ENCODE results near the gene LST1. TPM values are rescaled to one million over a fixed set of nuclear protein-coding genes. Genes with fewer than 3 reads are reported as not detected.

The LST1 gene
- total RNA-seq (10 to 100 TPM in 2 of 9 donors, 1 to 10 TPM in 6, not detected in 1; 1.6 to 58.0 (median 3.7) TPM), polyA plus RNA-seq (1 to 10 TPM; 2.3 to 5.2 TPM)
- long read RNA-seq, donor 1, partial matches to known transcripts, result 0 of 2 reads
- long read RNA-seq, donor 1, other reads (novel, unspliced or antisense), result 0 of 2 reads
- long read RNA-seq, donor 2, result 0 reads
- long read RNA-seq, donor 3, partial matches to known transcripts, result 0 of 1 reads
- long read RNA-seq, donor 3, other reads (novel, unspliced or antisense), result 0 of 1 reads

GRCh38 chr6:31586008-31586407 lies at the start of gene LST1:
LST1 (plus strand) TSS chr6:31586277; CDS start chr6:31587300, 1,023 bp downstream.
- Histone ChIP-seq H3K4me3 (peak within 1 kb of the TSS in 4 of 12 donors; percentile 4 to 58 (median 18)), H3K4me1 (peaks cover 0 to 76% (median 11%) of the 10 kb centered on the region in 12 donors), H3K27ac (peak within 1 kb of the TSS in 5 of 12 donors; percentile 3 to 86 (median 38)), H3K27me3 (no peaks in the 10 kb centered on the region), H3K9me3 (no peaks in the 10 kb centered on the region), H3K36me3 (no peaks in the 10 kb centered on the region)
- ATAC-seq (peak in 3 of 4 donors; percentile 35 to 60 (median 44)), DNase-seq (peak in 3 of 5 donors; percentile 36 to 56 (median 40))
- intact Hi-C loops (cut with DNase I), result no loop called here
- 50 to 65% (median 56%) methylated on average over 1 of the region's 1 CpG for WGBS, 4 donors
- TF ChIP-seq POLR2A (IDR thresholded peaks at IDR 0.05) (no peak), CTCF (IDR thresholded peaks at IDR 0.05) (no peak)

- Histone ChIP-seq H3K36me3 (peaks cover 2 to 67% (median 65%) of the 10 kb centered on the region in 9 donors), H3K27ac (peak overlapping the region in 2 of 12 donors; percentile 27 to 46), H3K4me3 (peak overlapping the region in 5 of 12 donors; percentile 61 to 92 (median 77)), H3K27me3 (no peaks in the 10 kb centered on the region), H3K9me3 (no peaks in the 10 kb centered on the region), H3K4me1 (peaks cover 3 to 49% (median 32%) of the 10 kb centered on the region in 12 donors)
- 51 to 56% (median 54%) methylated on average over 6 of the region's 6 CpGs for WGBS, 4 donors
- no peak for DNase-seq
- intact Hi-C loops (cut with DNase I), result loop anchor here in 1 of 10 donors (5.0 kb wide), 1 partner anchor 42 kb away; the partner anchor contains the start of gene MICB
- no peak for TF ChIP-seq POLR2A (IDR thresholded peaks at IDR 0.05)
- no peak for ATAC-seq
Measured at GRCh38 chr6:31538805-31539400, 47.2 kb upstream of the LST1 start.

- 11 to 15% (median 12%) methylated on average over 4 of the region's 4 CpGs for WGBS, 4 donors
- intact Hi-C loops (cut with DNase I), result loop anchor here in 9 of 10 donors (2.0 to 10.0 kb wide), 5 partner anchors 46 to 414 kb away; partner anchors contain the start of genes NELFE (in 3 of the 9), SKIC2 (in 3 of the 9) and MICA (in 1 of the 9)
- ATAC-seq (no peak), DNase-seq (no peak)
- Histone ChIP-seq H3K36me3 (peaks cover 0 to 50% (median 48%) of the 10 kb centered on the region in 9 donors), H3K27ac (peak overlapping the region in 11 of 12 donors; percentile 90 to 99 (median 95)), H3K4me1 (peaks cover 3 to 49% (median 32%) of the 10 kb centered on the region in 12 donors), H3K27me3 (no peaks in the 10 kb centered on the region), H3K9me3 (no peaks in the 10 kb centered on the region), H3K4me3 (peak overlapping the region; percentile 48 to 95 (median 79))
- TF ChIP-seq CTCF (IDR thresholded peaks at IDR 0.05) (no peak), POLR2A (IDR thresholded peaks at IDR 0.05) (no peak)
Measured at GRCh38 chr6:31540640-31541039, 45.4 kb upstream of the LST1 start.

DNA sequence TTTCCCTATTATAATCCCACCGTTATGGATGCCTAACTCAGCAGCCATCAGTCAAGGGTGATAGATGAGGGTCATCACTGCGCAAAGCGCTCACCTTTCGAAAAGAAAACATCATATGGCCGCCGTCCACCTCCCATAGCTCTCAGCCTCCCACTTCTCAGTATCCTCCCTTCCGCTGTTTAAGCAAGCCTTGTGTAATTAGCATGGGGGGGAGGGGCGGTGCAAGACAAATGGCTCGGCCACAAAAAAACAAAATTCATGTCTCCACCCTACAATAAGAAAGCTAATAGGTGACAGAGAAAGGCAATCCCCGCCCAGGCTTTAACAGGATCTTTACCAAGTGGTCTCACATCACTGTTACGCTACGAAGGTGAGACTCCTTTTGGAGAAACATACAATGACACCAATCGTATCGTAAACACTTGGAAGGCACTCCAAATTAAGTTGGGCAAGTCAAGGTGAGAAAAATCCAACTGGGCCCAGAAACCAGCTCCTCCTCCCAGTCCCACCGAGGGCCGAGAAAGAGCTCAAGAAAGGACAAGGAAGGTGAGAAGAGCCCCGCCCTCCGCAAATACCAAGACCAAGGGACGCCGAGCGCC lies 44.9 kb upstream of the LST1 start:
- no peak for TF ChIP-seq CTCF (IDR thresholded peaks at IDR 0.05)
- TF ChIP-seq POLR2A (IDR thresholded peaks at IDR 0.05), result no peak
- WGBS, 4 donors, result 0 to 1% (median 0%) methylated on average over 21 of the region's 21 CpGs
- Histone ChIP-seq H3K27ac (peak overlapping the region; percentile 90 to 99 (median 95)), H3K27me3 (no peaks in the 10 kb centered on the region), H3K36me3 (peaks cover 0 to 45% (median 43%) of the 10 kb centered on the region in 9 donors), H3K9me3 (no peaks in the 10 kb centered on the region), H3K4me3 (peak overlapping the region; percentile 48 to 95 (median 79)), H3K4me1 (peaks cover 3 to 49% (median 33%) of the 10 kb centered on the region in 12 donors)
- ATAC-seq (peak; percentile 8 to 38 (median 22)), DNase-seq (peak in 3 of 5 donors; percentile 42 to 56 (median 48))
- intact Hi-C loops (cut with DNase I), result loop anchor here in 9 of 10 donors (2.0 to 10.0 kb wide), 5 partner anchors 46 to 414 kb away; partner anchors contain the start of genes NELFE (in 3 of the 9), SKIC2 (in 3 of the 9) and MICA (in 1 of the 9)
